ENCODE measurements around the gene HIVEP3.

Gene HIVEP3

DNA sequence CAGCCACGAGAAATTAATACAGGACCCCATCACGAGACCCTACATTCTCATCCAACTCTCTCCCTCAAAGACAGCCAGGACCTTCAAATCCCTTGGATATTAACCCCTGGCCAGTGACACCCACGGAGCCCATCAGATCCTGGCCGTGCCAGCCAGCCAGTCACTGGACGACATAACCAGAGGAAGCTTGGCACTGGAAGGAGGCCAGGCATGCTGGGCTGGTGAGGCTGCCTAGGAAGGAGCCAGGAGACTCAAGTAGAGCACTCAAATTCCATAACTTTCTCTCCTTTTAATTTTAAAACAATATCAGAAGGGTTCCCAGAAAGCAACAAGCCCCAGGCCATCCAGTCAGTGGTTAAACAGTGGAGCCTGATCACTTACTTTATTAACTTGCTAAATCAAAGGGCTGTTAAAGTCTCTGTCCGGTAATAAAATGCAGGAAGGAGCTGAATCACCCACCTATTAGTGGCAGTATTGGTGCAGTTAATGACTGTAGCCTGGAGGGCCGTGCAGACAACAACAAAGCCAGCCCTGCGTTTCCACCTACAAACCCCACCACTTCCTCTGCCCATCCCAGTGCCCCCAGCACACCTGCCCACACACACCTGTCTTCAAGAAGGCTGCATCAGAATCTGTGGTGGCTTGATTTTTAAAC lies 78.0 kb downstream of the HIVEP3 start:
- no peak for DNase-seq (ENCODE audit: low read depth, low spot score)
- H3K27ac ChIP-seq, result no peak overlapping the region
- no peak overlapping the region for H3K9ac ChIP-seq (ENCODE audit: insufficient read length)
- H3K9me3 ChIP-seq (ENCODE audit: low read depth, low read length), result no peaks in the 10 kb centered on the region
- no peak overlapping the region for H3K4me3 ChIP-seq
- H3K36me3 ChIP-seq (ENCODE audit: insufficient read depth, low read length), result no peaks in the 10 kb centered on the region
- no peak for TF ChIP-seq FOXP2 (optimal IDR thresholded peaks at IDR 0.05; ENCODE audit: control extremely low read depth, extremely low read length, insufficient read depth)
- no peak for TF ChIP-seq POLR2AphosphoS5 (IDR thresholded peaks at IDR 0.05; ENCODE audit: borderline replicate concordance, low read depth, low read length)
- no peak for TF ChIP-seq EZH2 (IDR thresholded peaks at IDR 0.05)

DNA sequence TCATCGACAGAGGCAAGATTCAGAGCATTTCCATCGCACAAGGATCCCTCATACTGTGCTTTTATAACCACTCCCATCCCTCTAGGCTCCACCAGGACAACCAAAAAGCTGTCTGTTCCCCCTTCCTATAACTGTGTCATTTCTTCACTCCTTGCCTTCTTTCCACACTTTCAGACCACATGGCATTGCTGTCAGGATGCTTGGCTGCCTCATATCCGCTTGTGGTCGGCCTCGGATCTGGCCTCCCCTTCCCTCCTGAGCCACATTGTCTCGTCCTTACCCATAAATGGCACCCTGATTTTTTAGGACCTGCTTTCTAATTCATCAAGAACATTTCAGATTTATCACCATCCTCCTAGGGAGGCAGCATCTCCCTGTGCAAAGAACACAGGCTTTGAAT lies 80.5 kb downstream of the HIVEP3 start:
- no peak overlapping the region for H3K9ac ChIP-seq (ENCODE audit: insufficient read length)
- no peaks in the 10 kb centered on the region for H3K36me3 ChIP-seq (ENCODE audit: insufficient read depth, low read length)
- no peak for TF ChIP-seq EZH2 (IDR thresholded peaks at IDR 0.05)
- TF ChIP-seq POLR2AphosphoS5 (IDR thresholded peaks at IDR 0.05; ENCODE audit: borderline replicate concordance, low read depth, low read length), result no peak
- TF ChIP-seq FOXP2 (optimal IDR thresholded peaks at IDR 0.05; ENCODE audit: control extremely low read depth, extremely low read length, insufficient read depth), result no peak
- H3K4me3 ChIP-seq, result no peak overlapping the region
- no peak for DNase-seq (ENCODE audit: low read depth, low spot score)
- no peaks in the 10 kb centered on the region for H3K9me3 ChIP-seq (ENCODE audit: low read depth, low read length)
- H3K27ac ChIP-seq, result no peak overlapping the region

DNA sequence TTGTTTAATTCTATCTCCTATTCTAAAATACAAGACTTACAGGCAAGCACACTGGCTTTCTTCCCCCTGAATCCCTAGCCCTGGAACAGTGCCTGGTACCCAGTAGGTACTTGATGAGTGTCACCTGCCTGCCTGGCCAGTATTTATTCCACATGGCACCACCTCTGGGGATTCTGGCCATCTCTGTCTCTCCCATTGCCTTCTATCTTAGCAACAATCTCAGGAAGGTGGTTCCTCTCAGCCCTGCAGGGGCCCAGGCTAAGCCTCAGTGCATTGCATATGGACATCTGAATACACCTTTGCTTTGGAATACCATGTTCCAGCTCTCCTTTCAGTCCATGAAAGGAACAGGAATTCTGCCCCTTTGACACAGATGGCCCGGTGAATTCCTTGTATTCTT lies 81.0 kb downstream of the HIVEP3 start:
- H3K4me3 ChIP-seq, result no peak overlapping the region
- no peaks in the 10 kb centered on the region for H3K36me3 ChIP-seq (ENCODE audit: insufficient read depth, low read length)
- H3K9ac ChIP-seq (ENCODE audit: insufficient read length), result no peak overlapping the region
- TF ChIP-seq FOXP2 (optimal IDR thresholded peaks at IDR 0.05; ENCODE audit: control extremely low read depth, extremely low read length, insufficient read depth) (no peak), POLR2AphosphoS5 (IDR thresholded peaks at IDR 0.05; ENCODE audit: borderline replicate concordance, low read depth, low read length) (no peak)
- no peak for DNase-seq (ENCODE audit: low read depth, low spot score)
- no peak overlapping the region for H3K27ac ChIP-seq
- H3K9me3 ChIP-seq (ENCODE audit: low read depth, low read length), result no peaks in the 10 kb centered on the region

DNA sequence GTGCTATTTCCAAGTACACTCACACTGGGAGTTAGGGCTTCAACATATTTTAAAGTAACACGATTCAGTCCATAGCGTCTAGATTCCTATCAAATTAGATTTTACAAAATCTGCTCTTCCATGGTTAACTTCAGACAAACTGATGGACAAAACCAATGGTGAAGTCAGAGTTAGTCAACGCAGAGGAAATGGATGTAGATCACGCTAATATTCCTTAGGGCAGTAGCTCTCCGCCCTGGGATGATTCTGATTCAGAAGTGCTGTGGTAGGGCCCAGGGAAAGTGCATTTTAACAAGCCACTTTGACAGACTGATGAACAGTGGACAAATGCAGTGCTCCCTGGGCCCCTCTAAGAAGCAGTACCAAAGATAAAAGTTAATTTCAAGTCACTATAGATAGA lies 83.2 kb downstream of the HIVEP3 start:
- H3K27ac ChIP-seq, result no peak overlapping the region
- no peak overlapping the region for H3K9ac ChIP-seq (ENCODE audit: insufficient read length)
- TF ChIP-seq EZH2 (IDR thresholded peaks at IDR 0.05) (no peak), FOXP2 (optimal IDR thresholded peaks at IDR 0.05; ENCODE audit: control extremely low read depth, extremely low read length, insufficient read depth) (no peak), POLR2AphosphoS5 (IDR thresholded peaks at IDR 0.05; ENCODE audit: borderline replicate concordance, low read depth, low read length) (no peak)
- no peaks in the 10 kb centered on the region for H3K9me3 ChIP-seq (ENCODE audit: low read depth, low read length)
- no peak overlapping the region for H3K4me3 ChIP-seq
- no peaks in the 10 kb centered on the region for H3K36me3 ChIP-seq (ENCODE audit: insufficient read depth, low read length)
- DNase-seq (ENCODE audit: low read depth, low spot score), result no peak

DNA sequence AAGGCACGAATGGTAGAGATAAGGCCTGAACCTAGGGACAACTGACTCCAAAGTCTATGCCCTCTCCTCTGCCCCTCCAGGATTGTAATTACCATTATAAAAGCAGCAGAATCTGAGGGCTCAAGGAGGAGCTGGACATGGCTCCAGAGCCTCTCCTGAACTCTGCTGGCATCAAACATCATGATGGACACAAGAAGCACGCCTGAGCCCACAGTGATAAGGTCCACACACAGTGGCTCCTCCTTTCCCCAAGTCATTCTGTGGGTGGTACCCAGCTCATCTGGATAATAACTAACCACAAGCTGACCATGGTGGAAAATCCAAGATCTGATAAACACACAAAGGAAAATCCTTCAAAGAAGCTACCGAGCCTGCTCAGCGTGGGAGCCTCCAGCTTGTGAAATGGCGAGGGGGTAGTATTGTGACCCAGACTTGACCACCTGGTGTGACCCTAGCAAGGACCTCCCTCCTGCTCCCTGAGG lies 85.2 kb downstream of the HIVEP3 start:
- no peak overlapping the region for H3K9ac ChIP-seq (ENCODE audit: insufficient read length)
- TF ChIP-seq POLR2AphosphoS5 (IDR thresholded peaks at IDR 0.05; ENCODE audit: borderline replicate concordance, low read depth, low read length) (no peak), FOXP2 (optimal IDR thresholded peaks at IDR 0.05; ENCODE audit: control extremely low read depth, extremely low read length, insufficient read depth) (no peak), EZH2 (IDR thresholded peaks at IDR 0.05) (no peak)
- DNase-seq (ENCODE audit: low read depth, low spot score), result no peak
- no peaks in the 10 kb centered on the region for H3K36me3 ChIP-seq (ENCODE audit: insufficient read depth, low read length)
- no peaks in the 10 kb centered on the region for H3K9me3 ChIP-seq (ENCODE audit: low read depth, low read length)
- H3K4me3 ChIP-seq, result no peak overlapping the region
- H3K27ac ChIP-seq, result no peak overlapping the region

DNA sequence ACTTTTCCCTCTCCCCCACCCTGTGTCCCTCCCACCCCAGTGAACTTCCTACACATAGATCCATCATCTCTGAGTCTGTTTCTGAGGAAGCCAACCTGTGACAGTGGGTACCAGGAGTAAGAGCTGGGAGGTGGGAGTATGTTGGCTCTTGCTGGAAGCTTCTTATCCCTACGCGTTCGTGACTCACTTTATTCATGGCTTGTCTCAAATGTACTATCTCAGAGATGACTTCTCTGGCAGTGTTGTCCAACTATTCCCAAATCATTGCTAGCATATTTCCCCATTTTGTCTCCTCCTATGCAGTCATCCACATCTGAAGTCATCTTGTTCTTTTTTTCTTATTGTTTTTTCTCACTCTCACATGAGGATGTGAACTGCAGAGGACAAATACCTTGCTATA lies 88.0 kb downstream of the HIVEP3 start:
- TF ChIP-seq EZH2 (IDR thresholded peaks at IDR 0.05), result no peak
- no peak for TF ChIP-seq FOXP2 (optimal IDR thresholded peaks at IDR 0.05; ENCODE audit: control extremely low read depth, extremely low read length, insufficient read depth)
- no peak for TF ChIP-seq POLR2AphosphoS5 (IDR thresholded peaks at IDR 0.05; ENCODE audit: borderline replicate concordance, low read depth, low read length)
- no peak for DNase-seq (ENCODE audit: low read depth, low spot score)
- no peak overlapping the region for H3K27ac ChIP-seq
- no peak overlapping the region for H3K9ac ChIP-seq (ENCODE audit: insufficient read length)
- H3K9me3 ChIP-seq (ENCODE audit: low read depth, low read length), result no peaks in the 10 kb centered on the region
- H3K36me3 ChIP-seq (ENCODE audit: insufficient read depth, low read length), result no peaks in the 10 kb centered on the region
- no peak overlapping the region for H3K4me3 ChIP-seq

DNA sequence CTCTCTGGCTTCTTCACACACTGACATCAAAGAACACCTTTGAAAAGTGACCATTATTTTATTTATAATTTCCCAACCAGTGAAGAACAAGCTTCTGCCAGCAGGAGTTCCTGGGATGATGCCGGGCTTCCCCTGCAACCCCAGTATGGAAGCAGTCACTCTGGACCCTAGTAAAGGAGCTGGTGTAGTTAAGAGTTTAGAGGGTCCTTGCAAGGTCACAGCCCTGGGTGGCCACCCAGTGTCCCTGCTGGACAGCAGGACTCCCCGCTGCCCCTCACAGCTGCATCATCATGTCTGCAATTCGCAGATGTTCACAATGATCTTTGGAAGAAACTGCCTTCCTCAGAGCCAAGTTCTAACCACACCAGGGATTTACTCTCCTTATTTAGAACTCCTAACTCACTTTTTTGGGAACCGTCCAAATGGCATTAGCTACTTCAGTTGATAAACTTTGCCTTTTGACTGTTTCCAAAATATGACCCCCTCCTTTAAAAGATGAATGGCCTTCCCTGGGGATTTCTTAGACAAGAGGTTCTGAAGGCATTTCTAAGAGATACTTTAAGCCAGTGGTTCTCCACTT lies 90.6 kb downstream of the HIVEP3 start:
- no peak overlapping the region for H3K4me3 ChIP-seq
- no peak overlapping the region for H3K27ac ChIP-seq
- H3K9ac ChIP-seq (ENCODE audit: insufficient read length), result no peak overlapping the region
- no peak for TF ChIP-seq FOXP2 (optimal IDR thresholded peaks at IDR 0.05; ENCODE audit: control extremely low read depth, extremely low read length, insufficient read depth)
- TF ChIP-seq EZH2 (IDR thresholded peaks at IDR 0.05), result no peak
- no peak for TF ChIP-seq POLR2AphosphoS5 (IDR thresholded peaks at IDR 0.05; ENCODE audit: borderline replicate concordance, low read depth, low read length)
- H3K9me3 ChIP-seq (ENCODE audit: low read depth, low read length), result no peaks in the 10 kb centered on the region
- H3K36me3 ChIP-seq (ENCODE audit: insufficient read depth, low read length), result no peaks in the 10 kb centered on the region
- DNase-seq (ENCODE audit: low read depth, low spot score), result no peak

DNA sequence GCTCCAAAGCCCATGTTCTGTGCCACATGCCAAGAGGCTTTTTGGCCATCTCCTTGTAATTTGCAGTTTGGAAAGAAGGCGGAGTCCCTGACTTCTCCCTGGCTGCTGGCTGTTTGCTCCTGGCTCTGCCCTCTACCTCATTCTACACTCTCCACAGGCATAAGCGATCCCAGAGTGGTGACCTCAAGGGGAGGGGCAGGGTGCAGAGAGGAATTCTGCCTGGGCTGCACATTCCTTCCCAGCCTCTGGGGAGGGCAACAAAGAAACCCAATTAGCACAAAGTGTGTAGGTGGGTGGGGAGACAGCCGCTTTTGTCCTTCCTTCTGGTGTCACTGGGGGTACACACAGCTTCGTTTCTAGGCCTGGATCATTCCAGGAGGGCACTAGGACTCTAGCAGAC lies 95.3 kb downstream of the HIVEP3 start:
- Histone ChIP-seq H3K4me3 (no peak overlapping the region), H3K36me3 (ENCODE audit: insufficient read depth, low read length) (no peaks in the 10 kb centered on the region), H3K9me3 (ENCODE audit: low read depth, low read length) (no peaks in the 10 kb centered on the region), H3K9ac (ENCODE audit: insufficient read length) (no peak overlapping the region), H3K27ac (no peak overlapping the region)
- TF ChIP-seq POLR2AphosphoS5 (IDR thresholded peaks at IDR 0.05; ENCODE audit: borderline replicate concordance, low read depth, low read length) (no peak), FOXP2 (optimal IDR thresholded peaks at IDR 0.05; ENCODE audit: control extremely low read depth, extremely low read length, insufficient read depth) (no peak), EZH2 (IDR thresholded peaks at IDR 0.05) (no peak)
- DNase-seq (ENCODE audit: low read depth, low spot score), result no peak
